GM19463 (cell line): ENCODE measurements around the gene INTS11.
"Not testable (repeated sequence)": the region's sequence is repeated elsewhere in the genome, so short reads cannot be mapped to it uniquely, and the experiment has no call there.

Experiments used
- ATAC-seq: cut with Tn5 transposase; IDR thresholded peaks from one replicate; pipeline ENCODE4 v1.9.1; 2021; ENCODE audit warnings: mild to moderate bottlenecking, moderate library complexity; ENCODE audit not compliant: unreplicated experiment

The INTS11 gene

GRCh38 chr1:1331068-1331965, 6.9 kb upstream of the INTS11 start, which contains the start of gene TAS1R3:
TAS1R3 (plus strand) TSS chr1:1331280; CDS start chr1:1331346, 66 bp downstream.
- ATAC-seq = no peak

- no peak for ATAC-seq
These were observed 6.1 kb upstream of the INTS11 start for GRCh38 chr1:1330366-1331067.

GRCh38 chr1:1329304-1330210, 5.1 kb upstream of the INTS11 start:
- ATAC-seq = no peak

- no peak for ATAC-seq
These were observed 3.8 kb upstream of the INTS11 start for GRCh38 chr1:1328254-1328653.

- ATAC-seq = no peak
These were observed 2.8 kb upstream of the INTS11 start for GRCh38 chr1:1327291-1327690.

- ATAC-seq = no peak
These were observed 1.7 kb upstream of the INTS11 start for GRCh38 chr1:1326075-1326605.

- ATAC-seq = no peak
These were observed 1.0 kb upstream of the INTS11 start for GRCh38 chr1:1325288-1326074.

GRCh38 chr1:1324084-1324523, 356 bp downstream of the INTS11 start:
- no peak for ATAC-seq

GRCh38 chr1:1322952-1323351, 1.5 kb downstream of the INTS11 start:
- ATAC-seq = no peak

- no peak for ATAC-seq
These were observed 2.0 kb downstream of the INTS11 start for GRCh38 chr1:1322418-1322817.

- no peak for ATAC-seq
These were observed 3.0 kb downstream of the INTS11 start for GRCh38 chr1:1321477-1321876.

GRCh38 chr1:1320666-1321448, 3.6 kb downstream of the INTS11 start:
- ATAC-seq = no peak

GRCh38 chr1:1319646-1319941, 4.9 kb downstream of the INTS11 start:
- ATAC-seq = no peak

- ATAC-seq = no peak
These were observed 5.4 kb downstream of the INTS11 start for GRCh38 chr1:1318777-1319645.

- ATAC-seq = no peak
These were observed 6.3 kb downstream of the INTS11 start for GRCh38 chr1:1318131-1318652.

- ATAC-seq = no peak
These were observed 7.0 kb downstream of the INTS11 start for GRCh38 chr1:1317420-1317819.

- not testable (repeated sequence) for ATAC-seq
These were observed 8.3 kb downstream of the INTS11 start for GRCh38 chr1:1316199-1316598.

GRCh38 chr1:1315435-1315954, 9.0 kb downstream of the INTS11 start:
- no peak for ATAC-seq
